B cell (primary cell): ENCODE results near the gene CPLANE2. TPM values are rescaled to one million over a fixed set of nuclear protein-coding genes. Genes with fewer than 3 reads are reported as not detected.
A peak's percentile ranks its signal among the peaks of the same experiment; 100 is the strongest.

Experiments
- ATAC-seq: fragments of 200-7000 bp; cut with Tn5 transposase; one replicate; pipeline ENCODE4 v1.10.0; 2021; ENCODE audit warnings: low read depth, mild to moderate bottlenecking, moderate number of reproducible peaks, moderate library complexity
- CTCF ChIA-PET: fragments of 350-600 bp; sonication (Branson Sonifier 250); formaldehyde crosslinking; loops from one replicate; lab custom pipeline; 2021; ENCODE audit warnings: antibody characterized with exemption, inconsistent platforms; lab: Charles Lee
- POLR2A ChIA-PET: fragments of 350-600 bp; sonication (Branson Sonifier 250); formaldehyde crosslinking; loops from one replicate; lab custom pipeline; 2021; ENCODE audit warnings: antibody characterized with exemption; lab: Charles Lee
- DNase-seq: peaks from one replicate; pipeline ENCODE4 v3.0.0; 2013
- H2AFZ ChIP-seq: 2 replicates; pipeline ENCODE4 v1.6.1; 2012; ENCODE audit warnings: mild to moderate bottlenecking, low read depth, low read length; ENCODE audit not compliant: insufficient read depth, poor library complexity, severe bottlenecking
- H3K27ac ChIP-seq, 2 donors: 1 replicate in 1 of 2; 2 replicates in 1 of 2; pipeline ENCODE4 v1.5.1; 2012 to 2013; ENCODE audit warnings: low read length in 2 of 2, mild to moderate bottlenecking in 2 of 2, moderate library complexity in 1 of 2
- H3K27me3 ChIP-seq, 4 experiments: fragments of 200-600 bp in 1 of 4; sonication (generic) in 1 of 4; replicated peaks in 1 of 4; 1 replicate in 2 of 4; 2 replicates in 2 of 4; pipeline versions ENCODE4 v1.6.1 to v1.7.0; 2013 to 2016; ENCODE audit warnings: low read length in 3 of 4, mild to moderate bottlenecking in 2 of 4, mixed read lengths in 1 of 4, moderate library complexity in 1 of 4; ENCODE audit not compliant: insufficient read depth in 4 of 4, control insufficient read depth in 3 of 4; ENCODE audit errors: control extremely low read depth in 1 of 4
- H3K36me3 ChIP-seq, 2 experiments: replicated peaks in 1 of 2; 1 replicate in 1 of 2; 2 replicates in 1 of 2; pipeline versions ENCODE4 v1.6.1 to v1.7.1; 2013; ENCODE audit warnings: low read length in 1 of 2; ENCODE audit not compliant: insufficient read depth in 2 of 2, control insufficient read depth in 1 of 2; ENCODE audit errors: control extremely low read depth in 1 of 2, extremely low read depth in 1 of 2
- H3K4me1 ChIP-seq, 2 donors: fragments of 200-600 bp in 1 of 2; sonication (generic) in 1 of 2; 1 replicate in 1 of 2; 2 replicates in 1 of 2; pipeline versions ENCODE4 v1.5.1 to v1.6.1; 2013 to 2017; ENCODE audit warnings: low read length in 2 of 2; ENCODE audit not compliant: control insufficient read depth in 2 of 2, insufficient read depth in 2 of 2
- H3K4me2 ChIP-seq: replicated peaks from 2 replicates; pipeline ENCODE3; 2012; ENCODE audit warnings: mild to moderate bottlenecking, low read depth, low read length; ENCODE audit not compliant: poor library complexity, severe bottlenecking
- H3K4me3 ChIP-seq, 5 experiments: fragments of 200-600 bp in 1 of 5; sonication (generic) in 1 of 5; 1 replicate in 3 of 5; 2 replicates in 2 of 5; pipeline versions ENCODE4 v1.5.1 to v1.7.0; 2011 to 2016; ENCODE audit warnings: low read length in 4 of 5, mild to moderate bottlenecking in 4 of 5, low read depth in 2 of 5, control low read depth in 1 of 5, moderate library complexity in 1 of 5; ENCODE audit not compliant: insufficient read depth in 1 of 5; ENCODE audit errors: control extremely low read depth in 1 of 5, extremely low read depth in 1 of 5
- H3K79me2 ChIP-seq: fragments of 200-600 bp; sonication (generic); one replicate; pipeline ENCODE4 v1.6.0; 2016; ENCODE audit warnings: low read length; ENCODE audit not compliant: control insufficient read depth, insufficient read depth
- H3K9ac ChIP-seq: fragments of 200-600 bp; sonication (generic); 2 replicates; pipeline ENCODE4 v1.6.1; 2017; ENCODE audit warnings: mild to moderate bottlenecking, low read length, moderate library complexity
- H3K9me3 ChIP-seq, 3 donors: one replicate each; pipeline versions ENCODE4 v1.6.1 to v1.7.1; 2013; ENCODE audit warnings: low read length in 2 of 3; ENCODE audit not compliant: control insufficient read depth in 2 of 3, insufficient read depth in 1 of 3; ENCODE audit errors: control extremely low read depth in 1 of 3
- H4K20me1 ChIP-seq: 2 replicates; pipeline ENCODE4 v1.6.0; 2012; ENCODE audit warnings: mild to moderate bottlenecking, low read length; ENCODE audit not compliant: insufficient read depth, control insufficient read depth, poor library complexity, severe bottlenecking
- H3K27ac Mint-ChIP-seq: one replicate; pipeline ENCODE4 v1.8.0; 2021; ENCODE audit warnings: mixed read lengths
- H3K27me3 Mint-ChIP-seq: one replicate; pipeline ENCODE4 v1.8.0; 2021; ENCODE audit warnings: mixed read lengths
- H3K4me1 Mint-ChIP-seq: one replicate; pipeline ENCODE4 v1.8.0; 2021; ENCODE audit warnings: mixed read lengths
- H3K4me3 Mint-ChIP-seq: one replicate; pipeline ENCODE4 v1.8.0; 2021; ENCODE audit warnings: mixed read lengths
- H3K9me3 Mint-ChIP-seq: one replicate; pipeline ENCODE4 v1.8.0; 2022; ENCODE audit warnings: mixed read lengths; ENCODE audit not compliant: insufficient read depth
- CTCF ChIP-seq: fragments of 200-600 bp; IDR thresholded peaks from one replicate; pipeline ENCODE4 v1.8.0; 2022; ENCODE audit warnings: antibody characterized with exemption, mild to moderate bottlenecking
- EZH2 ChIP-seq: IDR thresholded peaks from 2 replicates; pipeline ENCODE4 v1.6.1; 2012; ENCODE audit warnings: borderline replicate concordance, low read depth, mild to moderate bottlenecking, moderate library complexity, low read length; ENCODE audit not compliant: insufficient read depth, poor library complexity, severe bottlenecking
- WGBS: methylation state at CpG from one replicate; pipeline ENCODE4 v1.1.5; 2013; ENCODE audit warnings: missing lambda C conversion rate; ENCODE audit not compliant: insufficient coverage; 5-methylcytosine and 5-hydroxymethylcytosine counted together
- intact Hi-C: fragments of 100-400 bp; cut with micrococcal nuclease; formaldehyde crosslinking; loops from one replicate; pipeline ENCODE4 v1.10.0; 2022
- polyA plus RNA-seq: library from polyadenylated mRNA; depleted of rRNA; stranded (reverse); fragments of >200 nt; gene quantifications from 2 replicates; pipeline ENCODE4 v1.2.3, GENCODE V29; 2012
- total RNA-seq, 2 donors: library from RNA; stranded (reverse); fragments of 120-200 nt in 1 of 2; gene quantifications; 1 replicate in 1 of 2; 2 replicates in 1 of 2; pipeline versions ENCODE4 v1.2.3 to v1.2.4, GENCODE V29; 2013 to 2022

The CPLANE2 gene
- total and polyA plus RNA-seq, 2 donors (not counting 1 experiment from before 2014, with no cell fraction given): 5.7 to 11.1 TPM

DNA sequence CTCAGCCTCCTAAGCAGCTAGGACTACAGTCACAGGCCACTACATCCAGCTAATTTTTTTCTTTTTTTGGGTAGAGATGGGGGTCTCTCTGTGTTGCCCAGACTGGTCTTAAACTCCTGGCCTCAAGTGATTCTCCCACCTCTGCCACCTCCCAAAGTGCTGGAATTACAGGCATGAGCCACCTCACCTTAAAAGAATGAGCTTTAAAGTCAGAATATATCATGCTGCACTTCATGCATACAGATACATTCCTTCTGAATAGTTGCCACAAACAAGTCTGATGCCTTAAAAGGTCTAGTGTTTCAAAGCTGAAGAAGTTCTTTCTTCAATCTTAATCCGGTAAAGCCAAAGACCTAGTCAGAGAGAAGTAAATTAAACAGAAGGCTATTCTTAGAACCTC, 23.8 kb upstream of the CPLANE2 start:
- no peak for ATAC-seq
- Mint-ChIP-seq H3K4me3 (no peak overlapping the region), H3K27me3 (no peaks in the 10 kb centered on the region), H3K4me1 (no peaks in the 10 kb centered on the region), H3K27ac (no peak overlapping the region), H3K9me3 (no peaks in the 10 kb centered on the region)
- ChIA-PET CTCF (interaction anchor here (0.5 to 1.9 kb wide), 3 partner anchors 16 to 1539 kb away, joined by 3 to 4 read pairs (median 3); no protein-coding TSS in a partner anchor), POLR2A (no interaction called here)
- Histone ChIP-seq H3K4me2 (no peak overlapping the region), H3K36me3 (peaks cover 0 to 19% of the 10 kb centered on the region in 2 experiments), H3K9ac (no peak overlapping the region), H3K79me2 (peaks cover 2% of the 10 kb centered on the region), H3K4me1 (no peaks in the 10 kb centered on the region), H3K27ac (no peak overlapping the region), H3K9me3 (no peaks in the 10 kb centered on the region), H3K27me3 (no peaks in the 10 kb centered on the region), H4K20me1 (peaks cover 9% of the 10 kb centered on the region), H3K4me3 (no peak overlapping the region), H2AFZ (no peak overlapping the region)
- TF ChIP-seq EZH2 (no peak), CTCF (no peak)
- no CpG with 5 or more reads among the region's 1 CpG for WGBS
- intact Hi-C loops: no loop called here
- DNase-seq: no peak

GRCh38 chr1:16258591-16259135, 21.7 kb upstream of the CPLANE2 start:
- TF ChIP-seq CTCF: no peak
- no peak for TF ChIP-seq EZH2
- ChIA-PET POLR2A (no interaction called here), CTCF (no interaction called here)
- Histone ChIP-seq H3K9me3 (no peaks in the 10 kb centered on the region), H3K4me1 (no peaks in the 10 kb centered on the region), H2AFZ (no peak overlapping the region), H3K4me3 (no peak overlapping the region), H4K20me1 (peaks cover 9% of the 10 kb centered on the region), H3K36me3 (peaks cover 0 to 37% of the 10 kb centered on the region in 2 experiments), H3K4me2 (no peak overlapping the region), H3K79me2 (no peaks in the 10 kb centered on the region), H3K9ac (no peak overlapping the region), H3K27me3 (no peaks in the 10 kb centered on the region), H3K27ac (no peak overlapping the region)
- intact Hi-C loops: no loop called here
- Mint-ChIP-seq H3K27me3 (no peaks in the 10 kb centered on the region), H3K4me1 (no peaks in the 10 kb centered on the region), H3K4me3 (no peak overlapping the region), H3K27ac (peak overlapping the region; percentile 13), H3K9me3 (no peaks in the 10 kb centered on the region)
- DNase-seq (no peak), ATAC-seq (no peak)
- no CpG with 5 or more reads among the region's 9 CpGs for WGBS
